Erythroblast (primary cell): ENCODE results near the gene DPP10.

ENCODE experiments used
- GATA1 ChIP-seq: IDR thresholded peaks from 2 replicates; pipeline ENCODE4 v1.6.1; 2011; ENCODE audit warnings: low read depth, mild to moderate bottlenecking, control low read depth, low read length, moderate library complexity
- POLR2A ChIP-seq: IDR thresholded peaks from 2 replicates; pipeline ENCODE4 v1.6.1; 2011; ENCODE audit warnings: mild to moderate bottlenecking, low read length

DNA sequence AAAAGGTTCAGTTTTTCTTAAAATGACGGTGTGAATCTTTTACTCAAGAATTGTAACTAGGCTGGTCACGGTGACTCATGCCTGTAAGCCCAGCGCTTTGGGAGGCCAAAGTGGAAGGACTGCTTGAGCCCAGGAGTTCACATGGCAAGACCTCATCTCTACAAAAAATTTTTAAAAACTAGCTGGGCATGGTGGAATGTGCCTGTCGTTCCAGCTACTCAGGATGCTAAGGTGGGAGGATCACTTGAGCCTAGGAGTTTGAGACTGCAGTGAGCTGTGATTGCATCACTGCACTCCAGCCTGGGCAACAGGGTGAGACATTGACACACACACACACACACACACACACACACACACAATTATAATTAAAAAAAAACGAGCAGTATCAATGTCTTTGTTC is 369.8 kb downstream of the DPP10 start:
- no peak for TF ChIP-seq POLR2A
- TF ChIP-seq GATA1, result no peak
